ENCODE measurements around the gene OPALIN.

The OPALIN gene

GRCh38 chr10:96374004-96374403 is 15.2 kb upstream of the OPALIN start:
- DNase-seq (ENCODE audit: low read depth in 2 of 2), result no peak

- no peak for DNase-seq (ENCODE audit: low read depth in 2 of 2)
Observed at GRCh38 chr10:96371356-96371755, 12.6 kb upstream of the OPALIN start.

DNA sequence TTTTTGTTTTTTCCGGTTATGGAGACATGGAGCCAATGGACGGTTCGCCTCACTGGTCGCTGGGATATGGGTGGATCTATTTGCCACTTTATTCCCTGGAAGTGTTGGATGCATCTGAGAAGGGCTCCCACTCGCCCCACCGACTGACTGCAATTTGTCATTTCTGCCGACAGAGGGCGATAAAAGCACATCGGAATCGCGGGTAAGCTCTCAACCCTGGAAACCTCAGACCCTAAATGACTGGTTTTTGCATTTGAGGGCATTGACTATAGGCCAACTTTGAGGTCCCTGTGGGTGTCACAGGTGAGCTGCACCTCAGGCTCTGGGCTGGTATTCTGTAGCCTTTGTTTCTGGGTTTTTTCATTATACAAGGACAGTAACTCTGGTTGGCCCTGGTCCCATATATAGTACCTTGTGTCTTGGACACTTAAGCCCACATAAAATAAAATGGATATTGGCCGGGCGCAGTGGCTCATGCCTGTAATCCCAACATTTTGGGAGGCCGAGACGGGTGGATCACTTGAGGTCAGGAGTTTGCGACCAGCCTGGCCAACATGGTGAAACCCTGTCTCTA is 11.9 kb upstream of the OPALIN start:
- DNase-seq (ENCODE audit: low read depth in 2 of 2), result peak in 1 of 2 donors; percentile 12

- DNase-seq (ENCODE audit: low read depth in 2 of 2), result no peak
Observed at GRCh38 chr10:96369890-96370583, 11.2 kb upstream of the OPALIN start.

GRCh38 chr10:96368971-96369370 is 10.2 kb upstream of the OPALIN start:
- no peak for DNase-seq (ENCODE audit: low read depth in 2 of 2)

DNA sequence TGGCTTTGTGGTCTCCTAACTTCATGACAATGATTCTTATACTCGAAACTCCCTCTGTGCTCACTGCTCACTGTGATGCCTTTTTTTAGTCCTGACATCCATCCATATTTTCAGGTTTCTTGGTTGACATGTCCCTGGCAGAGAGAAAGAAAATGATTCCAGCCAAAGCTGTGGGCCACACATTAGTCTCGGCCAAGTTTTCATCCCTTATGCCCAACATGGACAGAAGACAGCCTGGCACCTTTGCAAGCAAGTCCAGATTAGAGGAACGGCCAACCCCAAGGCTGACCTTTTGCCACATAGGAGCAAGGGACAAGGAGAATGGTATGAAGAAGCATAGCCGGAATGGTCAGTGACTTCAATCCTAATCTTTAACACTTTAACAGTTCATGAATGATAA is 8.7 kb upstream of the OPALIN start:
- DNase-seq (ENCODE audit: low read depth in 2 of 2), result no peak

GRCh38 chr10:96366508-96366907 is 7.7 kb upstream of the OPALIN start:
- DNase-seq (ENCODE audit: low read depth in 2 of 2), result no peak

- DNase-seq (ENCODE audit: low read depth in 2 of 2), result no peak
Observed at GRCh38 chr10:96365571-96365970, 6.8 kb upstream of the OPALIN start.

DNA sequence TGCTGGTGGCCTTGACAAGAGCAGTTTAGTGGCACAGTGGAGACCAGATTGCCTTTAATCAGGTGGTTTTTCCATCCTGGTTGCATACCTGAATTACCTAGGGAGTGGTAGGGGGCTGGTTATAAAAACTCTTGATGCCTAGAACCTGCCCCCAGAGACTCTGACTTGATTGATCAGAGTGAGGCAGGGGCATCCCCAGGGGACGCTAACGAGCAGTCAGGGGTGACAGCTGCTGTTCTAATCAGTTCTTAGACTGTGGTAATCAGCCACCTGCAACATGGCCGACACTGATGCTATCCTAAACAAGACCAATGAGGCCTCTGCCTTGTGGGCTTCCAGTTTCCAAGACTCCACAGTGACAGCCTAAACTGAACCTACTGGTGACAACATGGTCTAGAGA is 2.0 kb upstream of the OPALIN start:
- no peak for DNase-seq (ENCODE audit: low read depth in 2 of 2)

GRCh38 chr10:96360331-96360730 is 1.5 kb upstream of the OPALIN start:
- DNase-seq (ENCODE audit: low read depth in 2 of 2), result no peak

- no peak for DNase-seq (ENCODE audit: low read depth in 2 of 2)
Observed at GRCh38 chr10:96359616-96360015, 814 bp upstream of the OPALIN start.

GRCh38 chr10:96357038-96357620 is 1.7 kb downstream of the OPALIN start:
- no peak for DNase-seq (ENCODE audit: low read depth in 2 of 2)

DNA sequence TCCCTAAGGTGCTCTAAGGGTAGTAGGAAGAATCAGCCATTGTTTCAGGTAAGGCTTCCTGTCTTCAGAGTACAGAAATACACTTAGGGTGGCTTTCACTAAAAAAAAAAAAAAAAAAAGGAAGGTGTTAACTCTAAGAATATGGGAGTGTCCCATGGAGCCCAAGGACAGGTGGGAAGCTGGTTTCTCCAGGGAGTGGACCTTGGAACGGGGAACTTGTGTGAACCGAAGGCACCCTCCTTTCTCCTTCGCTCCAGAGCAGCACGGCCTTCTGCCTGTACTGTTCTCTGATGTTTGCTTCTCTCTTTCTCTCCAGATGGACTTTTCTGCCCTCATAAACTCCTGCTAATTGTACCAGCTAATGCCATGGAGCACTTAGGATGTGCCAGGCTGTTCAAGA is 6.2 kb downstream of the OPALIN start:
- DNase-seq (ENCODE audit: low read depth in 2 of 2), result no peak

DNA sequence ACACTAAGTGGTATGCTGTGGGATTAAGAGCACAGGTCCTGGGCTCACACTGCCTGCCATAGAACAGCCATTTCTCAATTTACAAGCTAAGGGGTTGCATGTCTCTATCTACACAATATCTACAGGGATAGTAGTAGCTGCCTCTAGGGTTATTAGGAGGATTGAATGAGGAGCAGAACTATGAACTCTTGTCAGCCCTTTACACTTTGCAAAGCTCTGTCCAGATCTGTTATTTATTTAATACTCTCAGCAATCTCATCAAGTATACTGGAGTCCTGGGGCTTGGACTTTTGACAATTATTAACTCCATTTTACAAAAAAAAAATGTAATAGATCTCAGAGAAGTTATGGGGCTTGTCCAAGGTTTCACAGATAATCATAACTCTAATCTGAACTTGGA is 6.8 kb downstream of the OPALIN start:
- no peak for DNase-seq (ENCODE audit: low read depth in 2 of 2)

DNA sequence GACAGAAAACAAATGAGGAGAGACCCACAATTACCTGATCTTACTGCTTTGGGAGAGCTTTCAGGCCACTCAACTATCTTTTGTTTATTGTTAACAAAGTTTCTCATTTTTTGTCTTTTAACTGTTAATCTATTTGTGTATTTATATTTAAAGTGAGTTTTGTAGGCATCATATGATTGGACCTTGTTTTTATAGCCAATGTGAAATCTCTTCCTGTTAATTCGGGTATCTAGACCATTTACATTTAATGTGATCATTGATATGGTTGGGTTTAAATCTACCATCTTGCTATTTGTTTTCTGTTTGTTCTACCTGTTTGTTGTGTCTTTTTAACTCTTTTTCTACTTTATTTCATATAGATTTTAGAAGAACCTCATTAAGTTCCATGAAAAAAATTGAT is 12.5 kb downstream of the OPALIN start:
- no peak for DNase-seq (ENCODE audit: low read depth in 2 of 2)

DNA sequence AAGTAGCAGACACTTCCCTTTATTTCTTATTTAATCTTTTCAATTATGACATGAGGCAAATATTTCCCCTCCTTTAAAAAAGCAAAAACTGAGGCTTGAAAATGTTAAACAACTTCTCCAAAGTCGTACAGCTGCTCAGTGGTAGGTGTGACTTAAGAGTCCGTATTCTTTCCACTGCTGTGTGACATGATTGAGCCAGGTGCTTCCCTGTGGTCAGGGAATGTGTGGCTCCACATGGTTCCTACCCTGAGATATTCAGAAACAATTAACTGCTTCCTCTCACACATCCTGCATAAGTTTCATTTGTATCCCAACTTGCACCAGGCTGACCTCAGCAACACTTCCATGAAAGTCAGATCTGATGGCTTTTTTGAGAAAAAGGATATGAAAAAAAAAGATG is 13.6 kb downstream of the OPALIN start:
- no peak for DNase-seq (ENCODE audit: low read depth in 2 of 2)

GRCh38 chr10:96344178-96344577 is 14.6 kb downstream of the OPALIN start:
- DNase-seq (ENCODE audit: low read depth in 2 of 2), result no peak

DNA sequence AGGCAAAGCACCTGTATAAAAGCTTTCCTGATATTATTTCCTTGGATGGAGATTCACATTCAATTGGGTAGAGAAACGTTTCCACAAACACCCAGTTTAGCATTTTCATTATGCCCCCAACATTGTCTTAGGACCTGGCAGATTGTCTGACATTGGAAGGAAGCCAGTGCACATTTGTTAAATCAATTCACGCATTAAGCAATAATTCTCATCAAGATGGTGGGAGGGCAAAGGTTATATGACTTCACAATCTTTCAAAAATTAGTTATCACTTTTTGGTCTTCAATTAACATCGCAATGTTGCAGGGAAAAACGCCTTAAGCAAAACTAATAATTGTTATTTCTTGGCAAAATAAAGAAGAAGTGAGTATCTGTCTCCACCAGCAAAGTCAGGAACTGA is 16.4 kb downstream of the OPALIN start:
- no peak for DNase-seq (ENCODE audit: low read depth in 2 of 2)

GRCh38 chr10:96341219-96342182 is 17.3 kb downstream of the OPALIN start:
- DNase-seq (ENCODE audit: low read depth in 2 of 2), result no peak

DNA sequence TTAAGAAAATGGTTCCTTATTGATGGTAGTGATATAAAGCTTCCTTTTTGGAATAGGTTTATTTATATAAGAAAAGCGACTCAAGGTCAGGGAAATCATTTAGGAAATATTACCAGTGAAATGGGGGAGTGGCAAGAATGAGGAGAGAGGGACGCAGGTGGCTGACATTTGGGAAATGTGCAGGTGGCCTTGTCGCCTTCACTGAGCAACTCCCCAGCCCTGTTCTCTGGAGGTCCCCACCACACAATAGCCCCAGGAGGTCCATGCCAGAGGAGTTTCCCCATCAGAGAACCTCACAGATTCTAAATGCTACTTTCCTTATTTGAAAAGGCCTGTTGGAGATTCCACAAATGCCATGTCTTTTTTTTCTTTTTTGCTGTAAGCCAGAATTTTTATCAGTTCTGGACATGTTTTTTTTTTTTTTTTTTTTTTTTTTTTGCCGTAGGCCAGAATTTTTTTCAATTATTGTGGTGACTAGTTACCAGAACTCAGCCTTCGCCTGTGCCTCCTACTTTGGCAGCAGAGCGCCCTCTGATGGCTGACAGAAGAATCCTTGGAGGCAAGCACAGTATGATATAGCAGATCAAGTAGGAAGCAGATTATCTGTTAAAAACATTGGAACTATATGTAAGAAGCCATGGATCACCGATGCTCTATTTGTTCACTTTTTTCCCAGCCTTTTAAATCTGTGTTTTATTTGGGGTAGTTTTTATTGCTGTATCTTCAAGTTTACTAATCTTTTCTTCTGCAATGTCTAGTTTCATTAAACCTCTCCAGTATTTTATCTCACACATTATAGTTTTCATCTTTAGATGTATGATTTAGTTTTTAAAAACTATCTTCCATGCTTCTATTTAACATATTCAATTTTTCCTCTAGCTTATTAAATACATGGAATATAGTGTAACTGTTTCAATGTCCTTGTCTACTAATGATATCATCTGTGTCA is 18.6 kb downstream of the OPALIN start:
- DNase-seq (ENCODE audit: low read depth in 2 of 2), result peak in 1 of 2 donors; percentile 20

GRCh38 chr10:96339383-96339782 is 19.4 kb downstream of the OPALIN start:
- no peak for DNase-seq (ENCODE audit: low read depth in 2 of 2)
